Adrenal gland (tissue), 12 donors: Measurements from ENCODE around the gene SHC4. TPM values are rescaled to one million over a fixed set of nuclear protein-coding genes. Genes with fewer than 3 reads are reported as not detected.

Source experiments
- DNase-seq, 7 donors: peaks; one replicate each; pipeline ENCODE4 v3.0.0-alpha.2; 2019 to 2020
- H3K27ac ChIP-seq, 5 donors: fragments of 200-600 bp; sonication (generic) in 4 of 5; 1 replicate in 3 of 5; 2 replicates in 2 of 5; pipeline versions ENCODE4 v1.5.1 to v1.8.0; 2016 to 2020; ENCODE audit warnings: mild to moderate bottlenecking in 1 of 5
- H3K27me3 ChIP-seq: fragments of 200-600 bp; 2 replicates; pipeline ENCODE4 v1.8.0; 2021
- H3K36me3 ChIP-seq, 2 donors: fragments of 200-600 bp; replicated peaks in 1 of 2; 1 replicate in 1 of 2; 2 replicates in 1 of 2; pipeline versions ENCODE4 v1.5.1 to v1.8.0; 2018 to 2022
- H3K4me1 ChIP-seq, 2 donors: fragments of 200-600 bp; replicated peaks in 1 of 2; 1 replicate in 1 of 2; 2 replicates in 1 of 2; pipeline versions ENCODE4 v1.5.1 to v1.8.0; 2018 to 2021
- H3K4me3 ChIP-seq, 4 donors: fragments of 200-600 bp; sonication (generic) in 3 of 4; one replicate each; pipeline ENCODE4 v1.5.1; 2016 to 2018
- H3K9me3 ChIP-seq, 3 donors: fragments of 200-600 bp; sonication (generic) in 1 of 3; replicated peaks in 1 of 3; 1 replicate in 2 of 3; 2 replicates in 1 of 3; pipeline versions ENCODE4 v1.5.1 to v1.8.0; 2016 to 2021
- CTCF ChIP-seq, 6 experiments: fragments of 450-650 bp in 4 of 6; fragments of 200-600 bp in 2 of 6; sonication (generic) in 1 of 6; IDR thresholded peaks; 1 replicate in 5 of 6; 2 replicates in 1 of 6; pipeline versions ENCODE4 v1.5.1 to v1.8.0; 2016 to 2021; ENCODE audit warnings: antibody characterized with exemption in 6 of 6, mild to moderate bottlenecking in 2 of 6, moderate library complexity in 1 of 6
- POLR2A ChIP-seq, 2 donors: fragments of 450-650 bp; IDR thresholded peaks; one replicate each; pipeline ENCODE4 v1.6.1; 2017; ENCODE audit warnings: antibody characterized with exemption in 2 of 2, mild to moderate bottlenecking in 2 of 2, moderate library complexity in 1 of 2
- WGBS, 4 donors: extraction: QIAGEN DNeasy Blood & Tissue Kit in 2 of 4; methylation state at CpG; one replicate each; pipeline versions ENCODE4 v1.1.5 to v1.1.7; 2013 to 2017; 5-methylcytosine and 5-hydroxymethylcytosine counted together
- intact Hi-C, 2 donors: fragments of 100-400 bp; cut with DNase I; formaldehyde crosslinking; loops; one replicate each; pipeline versions ENCODE4 v1.14.1 to v1.15.0; 2022 to 2023
- polyA plus RNA-seq, 3 donors: library from polyadenylated mRNA; stranded (reverse); fragments of 200-250 nt in 2 of 3; fragments of 350-450 nt in 1 of 3; fragmentation: Illumina TruSeq in 1 of 3; extraction: RNeasy Lipid Tissue Mini Kit (QIAGEN cat#74804) in 1 of 3; gene quantifications; one replicate each; pipeline ENCODE4 v1.2.3, GENCODE V29; 2013 to 2014
- small RNA-seq, 2 donors: library from RNA; depleted of rRNA; stranded (forward); fragments of <200 nt; gene quantifications; one replicate each; pipeline ENCODE3, GENCODE V24; 2016
- total RNA-seq, 9 donors: library from RNA; depleted of rRNA in 4 of 9; stranded (reverse); fragments of >200 nt in 4 of 9; fragments of 120-200 nt in 1 of 9; fragmentation: NEBNext Ultra II Directional in 1 of 9; extraction: Animal tissue kit (Norgen Biotek cat#: 25700) in 1 of 9; gene quantifications; one replicate each; pipeline versions ENCODE4 v1.1.0 to v1.2.4, GENCODE V29; 2013 to 2023
- donor health status: healthy with polysubstance abuse.
- donor health status: Bipolar disorder and iron deficiency.
- donor health status: DM: yes; HTN: yes; CAD: no.
- donor health status: DM: no; HTN: no; CAD: no.
- donor health status: DM: no; HTN: no; CAD: no.
- donor health status: DM: yes; HTN: yes; CAD: no.

Gene SHC4
- total and polyA plus RNA-seq, 12 donors: 0.40 to 1.8 (median 0.99) TPM

DNA sequence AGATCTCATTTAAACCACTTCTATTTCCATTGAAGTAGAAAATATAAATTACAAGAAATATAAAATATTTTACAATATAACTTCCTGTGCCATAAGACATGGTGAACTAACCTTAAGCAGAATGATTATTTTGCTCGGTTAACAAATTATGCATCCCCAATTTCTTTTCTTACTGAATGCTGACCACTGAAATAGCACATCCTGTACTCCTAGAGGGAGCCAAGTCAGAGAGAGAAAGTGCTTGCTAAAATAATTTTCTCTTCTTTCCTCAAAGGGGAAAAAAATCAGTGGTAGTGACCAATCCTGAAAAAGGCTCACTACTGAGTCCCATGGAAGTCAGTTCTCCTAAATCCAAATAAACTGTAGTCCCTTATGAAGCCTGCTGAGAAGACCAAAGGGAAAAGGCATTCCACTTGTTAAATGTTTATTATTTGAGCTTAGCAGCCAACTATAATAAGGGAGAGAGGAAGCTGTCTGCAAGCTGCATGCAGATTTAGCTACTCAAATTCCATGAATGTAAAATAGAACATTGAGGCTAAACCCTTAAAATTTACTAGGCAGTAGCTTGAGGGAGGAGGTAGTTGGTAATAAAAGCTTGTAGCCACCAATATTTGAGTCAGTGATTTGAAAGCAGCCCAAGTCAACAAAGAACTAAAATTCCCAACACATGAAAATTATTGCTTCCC is 185.9 kb downstream of the SHC4 start:
- no peak for TF ChIP-seq CTCF (IDR thresholded peaks at IDR 0.05)
- TF ChIP-seq POLR2A (IDR thresholded peaks at IDR 0.05): no peak
- no peaks in the 10 kb centered on the region for H3K4me1 ChIP-seq
- DNase-seq: no peak
- H3K4me3 ChIP-seq: no peak overlapping the region
- no peak overlapping the region for H3K27ac ChIP-seq
- no peaks in the 10 kb centered on the region for H3K27me3 ChIP-seq
- intact Hi-C loops: no loop called here
- WGBS, 4 donors: 60 to 85% (median 75%) methylated on average over 1 of the region's 1 CpG
- H3K36me3 ChIP-seq: no peaks in the 10 kb centered on the region
- no peaks in the 10 kb centered on the region for H3K9me3 ChIP-seq

GRCh38 chr15:48775546-48775945 is 188.2 kb downstream of the SHC4 start:
- no peaks in the 10 kb centered on the region for H3K4me1 ChIP-seq
- no peak overlapping the region for H3K27ac ChIP-seq
- 89 to 95% (median 93%) methylated on average over 2 of the region's 2 CpGs for WGBS, 4 donors
- H3K27me3 ChIP-seq: no peaks in the 10 kb centered on the region
- TF ChIP-seq POLR2A (IDR thresholded peaks at IDR 0.05): no peak
- TF ChIP-seq CTCF (IDR thresholded peaks at IDR 0.05): no peak
- DNase-seq: no peak
- intact Hi-C loops: no loop called here
- no peak overlapping the region for H3K4me3 ChIP-seq
- no peaks in the 10 kb centered on the region for H3K36me3 ChIP-seq
- no peaks in the 10 kb centered on the region for H3K9me3 ChIP-seq

DNA sequence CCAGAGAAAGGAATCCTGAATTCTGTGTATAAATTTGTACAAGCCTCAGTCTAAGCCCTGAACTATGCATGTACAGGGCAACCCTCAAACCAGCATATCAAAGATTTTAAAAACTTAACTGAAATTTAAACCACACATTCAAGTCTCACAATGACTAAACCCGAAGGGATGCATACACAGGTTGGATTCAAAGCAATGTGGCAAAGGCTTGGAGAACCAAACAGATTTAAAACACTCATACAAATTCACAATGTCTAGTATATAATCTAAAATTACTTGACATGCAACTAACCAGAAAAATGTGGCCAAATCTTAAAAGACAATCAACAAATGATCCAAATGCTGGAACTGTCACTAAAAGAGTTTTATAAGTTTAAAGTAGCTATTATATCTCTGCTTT is 189.2 kb downstream of the SHC4 start:
- Histone ChIP-seq H3K36me3 (no peaks in the 10 kb centered on the region), H3K9me3 (no peaks in the 10 kb centered on the region), H3K4me1 (no peaks in the 10 kb centered on the region), H3K27ac (no peak overlapping the region), H3K4me3 (no peak overlapping the region), H3K27me3 (no peaks in the 10 kb centered on the region)
- no peak for DNase-seq
- intact Hi-C loops: no loop called here
- 93 to 100% (median 99%) methylated on average over 1 of the region's 1 CpG for WGBS, 4 donors
- TF ChIP-seq POLR2A (IDR thresholded peaks at IDR 0.05): no peak

Small RNA genes within 50 kb of the gene (small RNA-seq; reads per million reads assigned to genes)
- gene RF00019: 0 reads per million in 2 donors

Other genes starting within 250 kb of the SHC4 start
- gene CEP152, start 152.8 kb downstream of the SHC4 start, total RNA-seq: 10 to 100 TPM in 1 of 9 donors, 1 to 10 TPM in 8; 1.5 to 14.4 (median 3.9) TPM
- 1 to 10 TPM; 1.2 to 1.9 (median 1.6) TPM for gene CEP152, start 152.8 kb downstream of the SHC4 start, polyA plus RNA-seq
- gene EID1, start 85.8 kb downstream of the SHC4 start, total RNA-seq: 100 to 1,000 TPM; 226 to 666 (median 248) TPM
- 100 to 1,000 TPM; 148 to 247 (median 161) TPM for gene EID1, start 85.8 kb downstream of the SHC4 start, polyA plus RNA-seq
- 100 to 1,000 TPM in 1 of 9 donors, 10 to 100 TPM in 8; 24.9 to 117 (median 47.3) TPM for gene SECISBP2L, start 82.5 kb upstream of the SHC4 start, total RNA-seq
- gene SECISBP2L, start 82.5 kb upstream of the SHC4 start, polyA plus RNA-seq: 10 to 100 TPM in 2 of 3 donors, 1 to 10 TPM in 1; 9.1 to 65.9 (median 12.8) TPM
- gene COPS2, start 191.7 kb upstream of the SHC4 start, total RNA-seq: 100 to 1,000 TPM in 2 of 9 donors, 10 to 100 TPM in 7; 29.7 to 111 (median 83.6) TPM
- gene COPS2, start 191.7 kb upstream of the SHC4 start, polyA plus RNA-seq: 100 to 1,000 TPM in 1 of 3 donors, 10 to 100 TPM in 2; 33.2 to 240 (median 41.2) TPM
- gene GALK2, start 206.3 kb upstream of the SHC4 start, total RNA-seq: 10 to 100 TPM; 40.3 to 64.2 (median 49.5) TPM
- 10 to 100 TPM; 11.0 to 59.2 (median 13.9) TPM for gene GALK2, start 206.3 kb upstream of the SHC4 start, polyA plus RNA-seq